SK-N-SH (cell line): Measurements from ENCODE around the gene BBS9. TPM values are rescaled to one million over a fixed set of nuclear protein-coding genes. Genes with fewer than 3 reads are reported as not detected.

ENCODE experiments used
- CTCF ChIA-PET: fragments of 300-600, 350-600 bp; formaldehyde crosslinking; extraction: SDS; loops from one replicate; lab custom pipeline; 2021; lab: Yijun Ruan, JAX
- POLR2A ChIA-PET: fragments of 350-600 bp; sonication (Branson Sonifier 250); formaldehyde crosslinking; extraction: SDS; loops from one replicate; lab custom pipeline; 2020; ENCODE audit warnings: antibody characterized with exemption, inconsistent platforms; lab: Yijun Ruan, JAX
- DNase-seq: peaks from one replicate; pipeline ENCODE4 v3.0.0; 2012
- H2AFZ ChIP-seq: fragments of 200-600 bp; sonication (generic); 2 replicates; pipeline ENCODE4 v1.8.1; 2016; ENCODE audit warnings: antibody characterized with exemption, mild to moderate bottlenecking, low read depth
- H3F3A ChIP-seq: fragments of 200-600 bp; sonication (generic); replicated peaks from 2 replicates; pipeline ENCODE3; 2016; ENCODE audit warnings: antibody characterized with exemption, mild to moderate bottlenecking; ENCODE audit not compliant: insufficient read depth
- H3K27ac ChIP-seq, 2 experiments: fragments of 200-500 bp in 1 of 2; fragments of 200-600 bp in 1 of 2; sonication (Bioruptor generic) in 1 of 2; sonication (generic), shearing (Covaris generic) in 1 of 2; 2 replicates each; pipeline versions ENCODE4 v1.5.1 to v1.6.1; 2014 to 2016; ENCODE audit warnings: low read depth in 2 of 2, inconsistent platforms in 1 of 2, low read length in 1 of 2, mild to moderate bottlenecking in 1 of 2, mixed read lengths in 1 of 2
- H3K27me3 ChIP-seq: fragments of 200-600 bp; sonication (generic), shearing (Covaris generic); 2 replicates; pipeline ENCODE4 v1.6.1; 2016; ENCODE audit warnings: mixed run types; ENCODE audit not compliant: insufficient read depth
- H3K36me3 ChIP-seq, 2 experiments: fragments of 200-500 bp in 1 of 2; fragments of 200-600 bp in 1 of 2; sonication (Bioruptor generic) in 1 of 2; sonication (generic) in 1 of 2; replicated peaks in 1 of 2; 2 replicates each; pipeline versions ENCODE3 to v1.5.1; 2014 to 2016; ENCODE audit warnings: low read length in 1 of 2, mild to moderate bottlenecking in 1 of 2; ENCODE audit not compliant: insufficient read depth in 2 of 2, control insufficient read depth in 1 of 2
- H3K4me1 ChIP-seq, 2 experiments: fragments of 200-500 bp in 1 of 2; fragments of 200-600 bp in 1 of 2; sonication (Bioruptor generic) in 1 of 2; sonication (generic), shearing (Covaris generic) in 1 of 2; 2 replicates each; pipeline versions ENCODE4 v1.5.1 to v1.6.1; 2014 to 2016; ENCODE audit warnings: low read depth in 1 of 2, low read length in 1 of 2, mixed run types in 1 of 2; ENCODE audit not compliant: insufficient read depth in 2 of 2, control insufficient read depth in 1 of 2
- H3K4me2 ChIP-seq: fragments of 200-600 bp; sonication (generic), shearing (Covaris generic); 2 replicates; pipeline ENCODE4 v1.6.1; 2017; ENCODE audit warnings: mixed run types
- H3K4me3 ChIP-seq, 2 experiments: fragments of 200-500 bp in 1 of 2; fragments of 200-600 bp in 1 of 2; sonication (Bioruptor generic) in 1 of 2; sonication (generic), shearing (Covaris generic) in 1 of 2; 2 replicates each; pipeline versions ENCODE4 v1.5.1 to v1.8.1; 2014 to 2016; ENCODE audit warnings: low read depth in 2 of 2, inconsistent platforms in 1 of 2, low read length in 1 of 2, mild to moderate bottlenecking in 1 of 2, mixed read lengths in 1 of 2, moderate library complexity in 1 of 2
- H3K79me2 ChIP-seq: fragments of 200-600 bp; sonication (generic); 2 replicates; pipeline ENCODE4 v1.8.1; 2017; ENCODE audit warnings: mild to moderate bottlenecking; ENCODE audit not compliant: insufficient read depth
- H3K9ac ChIP-seq: fragments of 200-600 bp; sonication (generic); 2 replicates; pipeline ENCODE4 v1.6.1; 2017; ENCODE audit warnings: mixed run types
- H3K9me2 ChIP-seq: fragments of 200-600 bp; sonication (generic); 2 replicates; pipeline ENCODE4 v1.6.1; 2017; ENCODE audit warnings: mixed run types
- H3K9me3 ChIP-seq: fragments of 200-600 bp; sonication (generic); 2 replicates; pipeline ENCODE4 v1.6.1; 2017; ENCODE audit warnings: mixed run types, mild to moderate bottlenecking, moderate library complexity
- H4K20me1 ChIP-seq: fragments of 200-600 bp; sonication (generic); 2 replicates; pipeline ENCODE4 v1.6.1; 2017; ENCODE audit warnings: mild to moderate bottlenecking, mixed run types; ENCODE audit not compliant: insufficient read depth
- CHD2 ChIP-seq: fragments of 150-350 bp; IDR thresholded peaks from 2 replicates; pipeline ENCODE4 v1.6.1; 2018; ENCODE audit warnings: low read length; ENCODE audit not compliant: partially characterized antibody
- EZH2phosphoT487 ChIP-seq: fragments of 200-600 bp; sonication (generic); IDR thresholded peaks from 2 replicates; pipeline ENCODE4 v1.6.1; 2017; ENCODE audit warnings: low read depth, mixed run types, mild to moderate bottlenecking, antibody characterized with exemption, moderate library complexity, borderline replicate concordance
- GABPA ChIP-seq: IDR thresholded peaks from 2 replicates; pipeline ENCODE4 v1.4.0; 2012; ENCODE audit warnings: low read depth, mild to moderate bottlenecking
- GATA2 ChIP-seq: sonication (generic); formaldehyde crosslinking; IDR thresholded peaks from 2 replicates; pipeline ENCODE4 v1.5.0; 2020; ENCODE audit warnings: mild to moderate bottlenecking, missing genetic modification reagents
- JUND ChIP-seq: IDR thresholded peaks from 2 replicates; pipeline ENCODE4 v1.4.0; 2012
- MAX ChIP-seq: IDR thresholded peaks from 2 replicates; pipeline ENCODE4 v1.4.0; 2012; ENCODE audit warnings: low read depth
- NRF1 ChIP-seq: IDR thresholded peaks from 2 replicates; pipeline ENCODE4 v1.6.1; 2012; ENCODE audit warnings: low read depth, mild to moderate bottlenecking, low read length
- TAF1 ChIP-seq: IDR thresholded peaks from 2 replicates; pipeline ENCODE4 v1.6.1; 2012; ENCODE audit warnings: low read depth, mild to moderate bottlenecking, low read length, moderate library complexity, borderline replicate concordance
- WGBS: methylation state at CpG from one replicate; pipeline ENCODE4 v1.1.6; 2017; ENCODE audit warnings: low lambda C conversion rate; 5-methylcytosine and 5-hydroxymethylcytosine counted together
- polyA plus RNA-seq, 3 experiments: library from polyadenylated mRNA; depleted of rRNA; stranded (reverse); fragments of >200 nt; gene quantifications; 2 replicates each; pipeline ENCODE4 v1.2.3, GENCODE V29; 2012
- TF ChIP-seq, protein P1 (sequence below): IDR thresholded peaks from 2 replicates; pipeline ENCODE4 v1.6.1; 2012; ENCODE audit warnings: mild to moderate bottlenecking, low read depth, low read length, moderate library complexity
- TF ChIP-seq, protein P2 (sequence below): fragments of 200-600 bp; sonication (generic); IDR thresholded peaks from 2 replicates; pipeline ENCODE4 v1.6.1; 2017; ENCODE audit warnings: antibody characterized with exemption, mild to moderate bottlenecking, moderate library complexity

Gene BBS9
- polyA plus RNA-seq, 1 of the 3 experiments (the other 2 are of a cell fraction) = 7.5 TPM

DNA sequence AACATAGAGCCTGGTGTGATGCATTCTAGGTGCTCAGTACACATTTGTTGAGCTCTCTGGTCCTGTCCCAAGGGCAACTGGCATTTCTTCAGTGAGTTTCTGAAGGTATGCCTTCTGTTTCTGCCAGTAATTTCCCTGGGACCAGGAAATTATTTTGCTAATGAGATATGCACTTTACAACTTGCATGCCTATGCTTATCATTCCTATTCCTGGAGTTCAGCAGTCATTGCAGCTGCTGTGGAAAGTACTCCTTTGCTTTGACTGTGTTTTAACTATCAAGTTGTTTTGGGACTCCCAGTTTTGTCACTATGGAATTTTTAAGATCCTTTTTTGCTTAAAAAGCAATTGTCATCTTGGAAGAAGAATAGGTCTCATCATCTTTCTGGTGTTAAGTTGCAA, 283.0 kb downstream of the BBS9 start:
- Histone ChIP-seq H3K9ac (no peak overlapping the region), H3K9me2 (no peaks in the 10 kb centered on the region), H3K9me3 (no peaks in the 10 kb centered on the region), H3K4me3 (no peak overlapping the region), H3K4me2 (no peak overlapping the region), H3K36me3 (peaks cover 0 to 5% of the 10 kb centered on the region in 2 experiments), H3K79me2 (no peaks in the 10 kb centered on the region), H3K4me1 (no peaks in the 10 kb centered on the region), H2AFZ (no peak overlapping the region), H3K27ac (no peak overlapping the region), H3K27me3 (no peaks in the 10 kb centered on the region), H4K20me1 (no peaks in the 10 kb centered on the region), H3F3A (no peaks in the 10 kb centered on the region)
- no peak for TF ChIP-seq TAF1
- no peak for TF ChIP-seq CHD2
- no peak for TF ChIP-seq NRF1
- TF ChIP-seq JUND = no peak
- TF ChIP-seq, protein P1, sequence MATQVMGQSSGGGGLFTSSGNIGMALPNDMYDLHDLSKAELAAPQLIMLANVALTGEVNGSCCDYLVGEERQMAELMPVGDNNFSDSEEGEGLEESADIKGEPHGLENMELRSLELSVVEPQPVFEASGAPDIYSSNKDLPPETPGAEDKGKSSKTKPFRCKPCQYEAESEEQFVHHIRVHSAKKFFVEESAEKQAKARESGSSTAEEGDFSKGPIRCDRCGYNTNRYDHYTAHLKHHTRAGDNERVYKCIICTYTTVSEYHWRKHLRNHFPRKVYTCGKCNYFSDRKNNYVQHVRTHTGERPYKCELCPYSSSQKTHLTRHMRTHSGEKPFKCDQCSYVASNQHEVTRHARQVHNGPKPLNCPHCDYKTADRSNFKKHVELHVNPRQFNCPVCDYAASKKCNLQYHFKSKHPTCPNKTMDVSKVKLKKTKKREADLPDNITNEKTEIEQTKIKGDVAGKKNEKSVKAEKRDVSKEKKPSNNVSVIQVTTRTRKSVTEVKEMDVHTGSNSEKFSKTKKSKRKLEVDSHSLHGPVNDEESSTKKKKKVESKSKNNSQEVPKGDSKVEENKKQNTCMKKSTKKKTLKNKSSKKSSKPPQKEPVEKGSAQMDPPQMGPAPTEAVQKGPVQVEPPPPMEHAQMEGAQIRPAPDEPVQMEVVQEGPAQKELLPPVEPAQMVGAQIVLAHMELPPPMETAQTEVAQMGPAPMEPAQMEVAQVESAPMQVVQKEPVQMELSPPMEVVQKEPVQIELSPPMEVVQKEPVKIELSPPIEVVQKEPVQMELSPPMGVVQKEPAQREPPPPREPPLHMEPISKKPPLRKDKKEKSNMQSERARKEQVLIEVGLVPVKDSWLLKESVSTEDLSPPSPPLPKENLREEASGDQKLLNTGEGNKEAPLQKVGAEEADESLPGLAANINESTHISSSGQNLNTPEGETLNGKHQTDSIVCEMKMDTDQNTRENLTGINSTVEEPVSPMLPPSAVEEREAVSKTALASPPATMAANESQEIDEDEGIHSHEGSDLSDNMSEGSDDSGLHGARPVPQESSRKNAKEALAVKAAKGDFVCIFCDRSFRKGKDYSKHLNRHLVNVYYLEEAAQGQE = no peak
- CTCF ChIA-PET = interaction anchor here (1.1 to 1.6 kb wide), 3 partner anchors 15 to 304 kb away, joined by 3 read pairs; no protein-coding TSS in a partner anchor
- DNase-seq = no peak
- POLR2A ChIA-PET = no interaction called here

GRCh38 chr7:33418251-33418701, 288.9 kb downstream of the BBS9 start:
- 77% methylated on average over 6 of the region's 6 CpGs for WGBS

More at GRCh38 chr7:33418251-33418701, 288.9 kb downstream of the BBS9 start:
- Histone ChIP-seq H3K27ac (no peak overlapping the region), H3K9me2 (no peaks in the 10 kb centered on the region; the same call in 1 of the 2 replicates), H3K36me3 (no peaks in the 10 kb centered on the region), H2AFZ (no peak overlapping the region), H3F3A (no peaks in the 10 kb centered on the region), H3K27me3 (no peaks in the 10 kb centered on the region), H3K9me3 (no peaks in the 10 kb centered on the region), H3K9ac (no peak overlapping the region), H4K20me1 (no peaks in the 10 kb centered on the region), H3K4me1 (no peaks in the 10 kb centered on the region), H3K79me2 (no peaks in the 10 kb centered on the region), H3K4me2 (no peak overlapping the region), H3K4me3 (no peak overlapping the region)
- POLR2A ChIA-PET = no interaction called here
- no peak for DNase-seq
- TF ChIP-seq GABPA (no peak), GATA2 (CRISPR knock-in tag) (no peak), EZH2phosphoT487 (no peak), MAX (no peak)
- TF ChIP-seq, protein P2, sequence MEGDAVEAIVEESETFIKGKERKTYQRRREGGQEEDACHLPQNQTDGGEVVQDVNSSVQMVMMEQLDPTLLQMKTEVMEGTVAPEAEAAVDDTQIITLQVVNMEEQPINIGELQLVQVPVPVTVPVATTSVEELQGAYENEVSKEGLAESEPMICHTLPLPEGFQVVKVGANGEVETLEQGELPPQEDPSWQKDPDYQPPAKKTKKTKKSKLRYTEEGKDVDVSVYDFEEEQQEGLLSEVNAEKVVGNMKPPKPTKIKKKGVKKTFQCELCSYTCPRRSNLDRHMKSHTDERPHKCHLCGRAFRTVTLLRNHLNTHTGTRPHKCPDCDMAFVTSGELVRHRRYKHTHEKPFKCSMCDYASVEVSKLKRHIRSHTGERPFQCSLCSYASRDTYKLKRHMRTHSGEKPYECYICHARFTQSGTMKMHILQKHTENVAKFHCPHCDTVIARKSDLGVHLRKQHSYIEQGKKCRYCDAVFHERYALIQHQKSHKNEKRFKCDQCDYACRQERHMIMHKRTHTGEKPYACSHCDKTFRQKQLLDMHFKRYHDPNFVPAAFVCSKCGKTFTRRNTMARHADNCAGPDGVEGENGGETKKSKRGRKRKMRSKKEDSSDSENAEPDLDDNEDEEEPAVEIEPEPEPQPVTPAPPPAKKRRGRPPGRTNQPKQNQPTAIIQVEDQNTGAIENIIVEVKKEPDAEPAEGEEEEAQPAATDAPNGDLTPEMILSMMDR = no peak
- CTCF ChIA-PET = interaction anchor here (0.8 kb wide), 1 partner anchor 10 kb away, joined by 3 read pairs; no protein-coding TSS in a partner anchor
